Measurements from ENCODE around the gene FMO3. TPM values are rescaled to one million over a fixed set of nuclear protein-coding genes. Genes with fewer than 3 reads are reported as not detected.

The FMO3 gene
- polyA plus RNA-seq, 1 donor from 2014 or later: not detected

- H3K79me2 ChIP-seq (replicated peaks; ENCODE audit: insufficient read depth, low read length): no peaks in the 10 kb centered on the region
- no peaks in the 10 kb centered on the region for H3K36me3 ChIP-seq (ENCODE audit: insufficient read depth, low read length)
- no peak overlapping the region for H2AFZ ChIP-seq (ENCODE audit: low read depth, low read length)
- H3K27me3 ChIP-seq (ENCODE audit: insufficient read depth, low read depth, low read length): no peaks in the 10 kb centered on the region
- H3F3A ChIP-seq (ENCODE audit: insufficient read depth, low read length, poor library complexity, severe bottlenecking): no peaks in the 10 kb centered on the region
- H3K27ac ChIP-seq (ENCODE audit: low read length): no peak overlapping the region
- no peak overlapping the region for H3K4me3 ChIP-seq (ENCODE audit: low read length)
- H3K9me2 ChIP-seq (ENCODE audit: insufficient read depth, low read length): no peaks in the 10 kb centered on the region
- H3K4me2 ChIP-seq (ENCODE audit: low read length): no peak overlapping the region
- H3K9ac ChIP-seq (ENCODE audit: low read length): no peak overlapping the region
- H4K20me1 ChIP-seq (ENCODE audit: insufficient read depth): no peaks in the 10 kb centered on the region
- TF ChIP-seq REST (IDR thresholded peaks at IDR 0.05; ENCODE audit: borderline replicate concordance): no peak
- no peak for TF ChIP-seq RAD21 (conservative IDR thresholded peaks at IDR 0.05)
- no peak for TF ChIP-seq MXI1 (conservative IDR thresholded peaks at IDR 0.05; ENCODE audit: poor library complexity, severe bottlenecking)
- TF ChIP-seq, protein P1, sequence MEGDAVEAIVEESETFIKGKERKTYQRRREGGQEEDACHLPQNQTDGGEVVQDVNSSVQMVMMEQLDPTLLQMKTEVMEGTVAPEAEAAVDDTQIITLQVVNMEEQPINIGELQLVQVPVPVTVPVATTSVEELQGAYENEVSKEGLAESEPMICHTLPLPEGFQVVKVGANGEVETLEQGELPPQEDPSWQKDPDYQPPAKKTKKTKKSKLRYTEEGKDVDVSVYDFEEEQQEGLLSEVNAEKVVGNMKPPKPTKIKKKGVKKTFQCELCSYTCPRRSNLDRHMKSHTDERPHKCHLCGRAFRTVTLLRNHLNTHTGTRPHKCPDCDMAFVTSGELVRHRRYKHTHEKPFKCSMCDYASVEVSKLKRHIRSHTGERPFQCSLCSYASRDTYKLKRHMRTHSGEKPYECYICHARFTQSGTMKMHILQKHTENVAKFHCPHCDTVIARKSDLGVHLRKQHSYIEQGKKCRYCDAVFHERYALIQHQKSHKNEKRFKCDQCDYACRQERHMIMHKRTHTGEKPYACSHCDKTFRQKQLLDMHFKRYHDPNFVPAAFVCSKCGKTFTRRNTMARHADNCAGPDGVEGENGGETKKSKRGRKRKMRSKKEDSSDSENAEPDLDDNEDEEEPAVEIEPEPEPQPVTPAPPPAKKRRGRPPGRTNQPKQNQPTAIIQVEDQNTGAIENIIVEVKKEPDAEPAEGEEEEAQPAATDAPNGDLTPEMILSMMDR (IDR thresholded peaks at IDR 0.05; ENCODE audit: poor library complexity, severe bottlenecking): no peak
- TF ChIP-seq TAF1 (IDR thresholded peaks at IDR 0.05; ENCODE audit: low read depth): no peak
- TF ChIP-seq POLR2AphosphoS5 (IDR thresholded peaks at IDR 0.05): no peak
- TF ChIP-seq EZH2 (IDR thresholded peaks at IDR 0.05; ENCODE audit: borderline replicate concordance, insufficient read depth, low read length, poor library complexity, severe bottlenecking): no peak
- H3K9me3 ChIP-seq (ENCODE audit: low read length): no peaks in the 10 kb centered on the region
Observed at GRCh38 chr1:171155484-171155883, 64.8 kb downstream of the FMO3 start.

DNA sequence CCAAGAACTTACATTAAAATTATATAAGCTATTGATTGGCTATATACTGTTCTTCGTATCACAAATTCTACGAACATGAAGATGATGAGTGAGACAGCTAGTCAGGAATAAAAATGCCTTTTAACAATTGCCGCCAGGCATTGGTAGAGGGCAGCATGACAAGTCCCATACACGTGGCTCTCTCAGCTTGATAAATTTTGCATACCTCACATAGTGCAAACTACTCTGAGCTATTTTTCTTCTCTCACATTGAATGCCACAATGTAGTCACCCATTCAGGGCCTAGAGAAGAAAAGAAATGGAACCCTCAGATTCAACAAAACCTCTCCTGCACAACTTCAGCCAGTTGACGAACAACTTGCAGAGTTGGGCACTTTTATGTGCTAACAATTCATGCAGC lies 67.4 kb downstream of the FMO3 start:
- no peak overlapping the region for H3K4me3 ChIP-seq (ENCODE audit: low read length)
- no peaks in the 10 kb centered on the region for H4K20me1 ChIP-seq (ENCODE audit: insufficient read depth)
- H3K9me3 ChIP-seq (ENCODE audit: low read length): no peaks in the 10 kb centered on the region
- TF ChIP-seq MXI1 (conservative IDR thresholded peaks at IDR 0.05; ENCODE audit: poor library complexity, severe bottlenecking) (no peak), POLR2AphosphoS5 (IDR thresholded peaks at IDR 0.05) (no peak), TAF1 (IDR thresholded peaks at IDR 0.05; ENCODE audit: low read depth) (no peak), EP300 (conservative IDR thresholded peaks at IDR 0.05; ENCODE audit: poor library complexity, severe bottlenecking) (no peak), RAD21 (conservative IDR thresholded peaks at IDR 0.05) (no peak), EZH2 (IDR thresholded peaks at IDR 0.05; ENCODE audit: borderline replicate concordance, insufficient read depth, low read length, poor library complexity, severe bottlenecking) (no peak), SMC3 (conservative IDR thresholded peaks at IDR 0.05; ENCODE audit: poor library complexity) (no peak), REST (IDR thresholded peaks at IDR 0.05; ENCODE audit: borderline replicate concordance) (no peak)
- TF ChIP-seq, protein P1 (IDR thresholded peaks at IDR 0.05; ENCODE audit: poor library complexity, severe bottlenecking): no peak
- H3K27ac ChIP-seq (ENCODE audit: low read length): no peak overlapping the region
- no peak overlapping the region for H3K9ac ChIP-seq (ENCODE audit: low read length)
- no peaks in the 10 kb centered on the region for H3K27me3 ChIP-seq (ENCODE audit: insufficient read depth, low read depth, low read length)
- no peak overlapping the region for H2AFZ ChIP-seq (ENCODE audit: low read depth, low read length)
- H3F3A ChIP-seq (ENCODE audit: insufficient read depth, low read length, poor library complexity, severe bottlenecking): no peaks in the 10 kb centered on the region
- H3K4me2 ChIP-seq (ENCODE audit: low read length): no peak overlapping the region
- H3K9me2 ChIP-seq (ENCODE audit: insufficient read depth, low read length): no peaks in the 10 kb centered on the region
- H3K79me2 ChIP-seq (replicated peaks; ENCODE audit: insufficient read depth, low read length): no peaks in the 10 kb centered on the region
- no peaks in the 10 kb centered on the region for H3K36me3 ChIP-seq (ENCODE audit: insufficient read depth, low read length)
